HepG2 (cell line): ENCODE data around the gene UVSSA. TPM values are rescaled to one million over a fixed set of nuclear protein-coding genes. Genes with fewer than 3 reads are reported as not detected.
A peak's percentile ranks its signal among the peaks of the same experiment; 100 is the strongest.

Experiments used
- ATAC-seq: fragments of 200-7000 bp; cut with Tn5 transposase; 3 replicates; pipeline ENCODE4 v1.9.1; 2020; ENCODE audit warnings: mild to moderate bottlenecking, moderate library complexity
- BruUV-seq: library from RNA; stranded (reverse); fragments of 400-500 nt; replicated peaks from 2 replicates; lab custom pipeline; 2021; lab: Mats Ljungman, UMichigan
- CTCF ChIA-PET: fragments of 300-600 bp; formaldehyde crosslinking; extraction: SDS; loops from one replicate; lab custom pipeline; 2021; ENCODE audit warnings: low total read pairs, inconsistent platforms, low intra/inter-chr PET ratio; lab: Yijun Ruan, JAX
- POLR2A ChIA-PET: fragments of 350-600 bp; sonication (Branson Sonifier 250); formaldehyde crosslinking; loops from one replicate; lab custom pipeline; 2020; ENCODE audit warnings: antibody characterized with exemption, inconsistent platforms; lab: Yijun Ruan, JAX
- DNase-seq: peaks from one replicate; pipeline ENCODE4 v3.0.0-alpha.2; 2015; ENCODE audit warnings: low spot score
- FAIRE-seq: peaks from 3 replicates; lab custom pipeline; 2011; peaks lifted over from hg19 to GRCh38; lab: Jason Lieb, UNC
- H2AFZ ChIP-seq: one replicate; pipeline ENCODE4 v1.6.1; 2011; ENCODE audit warnings: low read length, inconsistent platforms
- H3K27ac ChIP-seq: fragments of 300-600 bp; 3 replicates; pipeline ENCODE4 v1.8.0; 2011; ENCODE audit warnings: mixed run types, mild to moderate bottlenecking, mixed read lengths, low read length, inconsistent platforms; ENCODE audit not compliant: insufficient read depth; ENCODE audit errors: extremely low read length
- H3K27me3 ChIP-seq, 2 experiments: fragments of 200-600 bp in 1 of 2; 2 replicates in 1 of 2; 3 replicates in 1 of 2; pipeline versions ENCODE4 v1.6.0 to v1.8.0; 2011; ENCODE audit warnings: low read length in 2 of 2, mild to moderate bottlenecking in 2 of 2, moderate library complexity in 2 of 2, inconsistent platforms in 1 of 2; ENCODE audit not compliant: insufficient read depth in 2 of 2, control insufficient read depth in 1 of 2
- H3K36me3 ChIP-seq, 2 experiments: fragments of 200-600 bp in 1 of 2; replicated peaks in 1 of 2; 2 replicates in 1 of 2; 3 replicates in 1 of 2; pipeline versions ENCODE4 v1.5.1 to v1.8.0; 2011; ENCODE audit warnings: low read length in 2 of 2, inconsistent platforms in 1 of 2; ENCODE audit not compliant: insufficient read depth in 2 of 2, control insufficient read depth in 1 of 2
- H3K4me1 ChIP-seq: 2 replicates; pipeline ENCODE4 v1.5.1; 2012; ENCODE audit warnings: low read length, inconsistent platforms; ENCODE audit not compliant: insufficient read depth
- H3K4me2 ChIP-seq: 2 replicates; pipeline ENCODE4 v1.6.0; 2011; ENCODE audit warnings: low read depth, low read length, inconsistent platforms
- H3K4me3 ChIP-seq, 3 experiments: fragments of 200-600 bp in 1 of 3; sonication (generic), shearing (Covaris generic) in 1 of 3; replicated peaks in 1 of 3; 2 replicates each; pipeline ENCODE4 v1.5.1; 2011 to 2016; ENCODE audit warnings: low read length in 3 of 3, inconsistent platforms in 2 of 3, low read depth in 2 of 3, mild to moderate bottlenecking in 2 of 3, control low read depth in 1 of 3, mixed read lengths in 1 of 3; ENCODE audit not compliant: insufficient read depth in 1 of 3
- H3K79me2 ChIP-seq: one replicate; pipeline ENCODE4 v1.6.1; 2011; ENCODE audit warnings: low read length, inconsistent platforms; ENCODE audit not compliant: insufficient read depth
- H3K9ac ChIP-seq: 2 replicates; pipeline ENCODE4 v1.6.0; 2011; ENCODE audit warnings: mild to moderate bottlenecking, low read depth, low read length, inconsistent platforms; ENCODE audit not compliant: insufficient read depth
- H3K9me3 ChIP-seq: 2 replicates; pipeline ENCODE4 v1.5.1; 2012; ENCODE audit warnings: mild to moderate bottlenecking, low read length
- H4K20me1 ChIP-seq: 2 replicates; pipeline ENCODE4 v1.6.0; 2011; ENCODE audit warnings: inconsistent platforms, mild to moderate bottlenecking, low read length, moderate library complexity; ENCODE audit not compliant: insufficient read depth
- CBX2 ChIP-seq, 2 experiments: fragments of 200-600 bp in 1 of 2; sonication (generic); formaldehyde crosslinking in 1 of 2; IDR thresholded peaks; 2 replicates each; pipeline versions ENCODE4 v1.7.0 to v1.8.1; 2018 to 2022; ENCODE audit warnings: low read depth in 2 of 2, low read length in 1 of 2, mild to moderate bottlenecking in 1 of 2, missing genetic modification reagents in 1 of 2
- DNMT1 ChIP-seq: sonication (generic); formaldehyde crosslinking; IDR thresholded peaks from 2 replicates; pipeline ENCODE4 v1.5.1; 2020; ENCODE audit warnings: mild to moderate bottlenecking, missing genetic modification reagents
- FOSL2 ChIP-seq: sonication (generic); formaldehyde crosslinking; IDR thresholded peaks from 2 replicates; pipeline ENCODE4 v1.4.0; 2020; ENCODE audit warnings: missing genetic modification reagents
- HCFC1 ChIP-seq: fragments of 150-350 bp; IDR thresholded peaks from 2 replicates; pipeline ENCODE4 v1.6.1; 2014; ENCODE audit warnings: low read depth, low read length
- PAF1 ChIP-seq: IDR thresholded peaks from 2 replicates; pipeline ENCODE4 v1.6.1; 2016; ENCODE audit warnings: missing genetic modification reagents, missing compliant biosample characterization
- RXRB ChIP-seq: IDR thresholded peaks from 2 replicates; pipeline ENCODE4 v1.6.1; 2016; ENCODE audit warnings: borderline replicate concordance, missing genetic modification reagents, missing compliant biosample characterization
- ZNF251 ChIP-seq: sonication (generic); formaldehyde crosslinking; IDR thresholded peaks from 2 replicates; pipeline ENCODE4 v1.9.0; 2021; ENCODE audit warnings: mild to moderate bottlenecking, missing genetic modification reagents
- ZNF263 ChIP-seq: sonication (generic); formaldehyde crosslinking; IDR thresholded peaks from 2 replicates; pipeline ENCODE4 v1.4.0; 2020; ENCODE audit warnings: missing genetic modification reagents
- ZNF703 ChIP-seq: sonication (generic); formaldehyde crosslinking; IDR thresholded peaks from 2 replicates; pipeline ENCODE4 v1.5.1; 2020; ENCODE audit warnings: missing genetic modification reagents, mild to moderate bottlenecking, moderate library complexity, borderline replicate concordance
- WGBS: methylation state at CpG from one replicate; pipeline ENCODE4 v1.1.6; 2017; ENCODE audit warnings: low lambda C conversion rate; 5-methylcytosine and 5-hydroxymethylcytosine counted together
- in situ Hi-C: cut with HindIII; loops from 2 replicates; pipeline ENCODE4 v1.10.0; 2017; ENCODE audit warnings: low pct_unique_long_range_greater_than_20kb; ENCODE audit not compliant: extremely low pct_ligation_motif_present
- intact Hi-C: fragments of 100-400 bp; cut with micrococcal nuclease; formaldehyde crosslinking; loops from one replicate; pipeline ENCODE4 v1.10.0; 2022; ENCODE audit not compliant: unreplicated experiment
- polyA plus RNA-seq, 8 experiments: library from polyadenylated mRNA; depleted of rRNA in 3 of 8; stranded (reverse) in 7 of 8; unstranded in 1 of 8; fragments of >200 nt; fragmentation: Illumina TruSeq in 4 of 8; extraction: Trizol in 4 of 8; gene quantifications; 2 replicates each; pipeline versions ENCODE4 v1.2.1 to v1.2.3, GENCODE V29; 2011 to 2016; ENCODE audit warnings: low read depth in 4 of 8, missing spikeins in 1 of 8, mixed read lengths in 1 of 8; ENCODE audit not compliant: insufficient read depth in 1 of 8
- total RNA-seq, 5 experiments: library from RNA; depleted of rRNA; stranded (reverse); fragments of >200 nt; fragmentation: Illumina TruSeq; extraction: Trizol; gene quantifications; 2 replicates each; pipeline ENCODE4 v1.2.3, GENCODE V29; 2016; ENCODE audit warnings: low read depth in 1 of 5
- TF ChIP-seq, protein P1 (sequence below): sonication (generic); formaldehyde crosslinking; IDR thresholded peaks from 2 replicates; pipeline ENCODE4; 2020; ENCODE audit warnings: missing genetic modification reagents, mild to moderate bottlenecking, borderline replicate concordance
- TF ChIP-seq, protein P2 (sequence below): sonication (generic); formaldehyde crosslinking; IDR thresholded peaks from 2 replicates; pipeline ENCODE4 v1.5.0; 2020; ENCODE audit warnings: missing genetic modification reagents

Gene UVSSA
- total and polyA plus RNA-seq, 2 of the 13 experiments (the other 11 are each of a cell fraction or from before 2014, with no cell fraction given) = 4.6 to 8.4 TPM

DNA sequence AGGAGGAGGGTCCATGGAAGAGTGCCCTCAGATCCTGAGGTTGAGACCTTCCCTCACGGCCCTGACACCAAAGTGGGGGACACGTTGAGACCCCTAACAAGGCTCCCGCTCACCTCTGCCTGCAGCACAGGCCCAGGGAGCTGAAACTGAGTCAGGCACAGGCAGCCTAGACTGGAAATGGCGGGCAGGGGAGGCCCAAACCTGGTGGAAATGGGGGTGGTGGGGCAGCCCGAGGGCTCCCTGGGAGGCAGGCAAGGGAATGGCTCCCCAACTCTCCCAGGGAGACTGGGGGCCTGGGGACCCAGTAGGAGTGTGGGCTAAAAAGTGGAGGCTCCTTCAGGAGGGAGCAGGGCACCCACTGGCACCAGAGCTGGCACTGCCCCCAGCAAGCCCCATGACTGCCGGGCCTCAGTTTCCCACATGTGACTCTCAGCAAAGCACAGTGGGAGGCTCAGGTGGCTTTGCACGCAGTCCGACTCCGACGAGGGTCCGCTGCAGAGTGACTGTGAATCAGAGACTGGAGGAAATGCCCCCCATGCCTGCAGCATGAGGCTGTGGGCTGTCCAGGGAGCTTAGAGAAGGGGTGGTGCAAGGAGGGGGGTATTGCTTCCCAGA, 53.3 kb downstream of the UVSSA start (continued):
- TF ChIP-seq ZNF703 (CRISPR knock-in tag) = no peak
- TF ChIP-seq, protein P1, sequence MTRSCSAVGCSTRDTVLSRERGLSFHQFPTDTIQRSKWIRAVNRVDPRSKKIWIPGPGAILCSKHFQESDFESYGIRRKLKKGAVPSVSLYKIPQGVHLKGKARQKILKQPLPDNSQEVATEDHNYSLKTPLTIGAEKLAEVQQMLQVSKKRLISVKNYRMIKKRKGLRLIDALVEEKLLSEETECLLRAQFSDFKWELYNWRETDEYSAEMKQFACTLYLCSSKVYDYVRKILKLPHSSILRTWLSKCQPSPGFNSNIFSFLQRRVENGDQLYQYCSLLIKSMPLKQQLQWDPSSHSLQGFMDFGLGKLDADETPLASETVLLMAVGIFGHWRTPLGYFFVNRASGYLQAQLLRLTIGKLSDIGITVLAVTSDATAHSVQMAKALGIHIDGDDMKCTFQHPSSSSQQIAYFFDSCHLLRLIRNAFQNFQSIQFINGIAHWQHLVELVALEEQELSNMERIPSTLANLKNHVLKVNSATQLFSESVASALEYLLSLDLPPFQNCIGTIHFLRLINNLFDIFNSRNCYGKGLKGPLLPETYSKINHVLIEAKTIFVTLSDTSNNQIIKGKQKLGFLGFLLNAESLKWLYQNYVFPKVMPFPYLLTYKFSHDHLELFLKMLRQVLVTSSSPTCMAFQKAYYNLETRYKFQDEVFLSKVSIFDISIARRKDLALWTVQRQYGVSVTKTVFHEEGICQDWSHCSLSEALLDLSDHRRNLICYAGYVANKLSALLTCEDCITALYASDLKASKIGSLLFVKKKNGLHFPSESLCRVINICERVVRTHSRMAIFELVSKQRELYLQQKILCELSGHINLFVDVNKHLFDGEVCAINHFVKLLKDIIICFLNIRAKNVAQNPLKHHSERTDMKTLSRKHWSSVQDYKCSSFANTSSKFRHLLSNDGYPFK (CRISPR knock-in tag) = no peak
- TF ChIP-seq PAF1 (CRISPR knock-in tag) = no peak

DNA sequence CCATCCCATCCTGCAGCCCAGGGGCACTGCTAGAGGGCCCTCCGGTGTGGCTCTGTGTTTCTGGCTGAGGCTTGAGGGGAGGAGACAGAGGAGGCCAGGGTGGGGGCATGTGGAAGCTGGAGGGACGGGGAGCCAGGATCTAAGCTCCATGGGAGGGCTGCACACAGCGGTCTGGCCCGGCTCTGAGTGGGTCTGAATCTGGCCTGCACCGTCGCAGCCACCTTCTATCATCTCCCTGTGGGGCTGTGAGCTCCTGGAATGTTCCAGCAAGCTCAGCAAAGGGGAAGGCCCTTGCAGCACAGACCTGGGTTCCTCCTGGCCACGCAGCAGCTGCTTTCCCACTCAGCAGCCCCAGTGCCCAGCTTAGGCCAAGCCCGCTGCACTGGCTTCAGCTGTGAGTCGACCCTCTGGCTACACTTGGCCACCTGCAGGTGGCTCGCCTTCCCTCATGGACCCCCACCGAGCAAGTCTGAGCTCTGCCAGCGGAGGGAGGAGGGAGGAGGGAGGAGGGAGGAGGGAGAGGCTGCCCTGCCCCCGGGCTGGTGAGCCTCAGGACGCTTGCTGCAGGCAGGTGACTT, 53.9 kb downstream of the UVSSA start:
- intact Hi-C loops = no loop called here
- POLR2A ChIA-PET = no interaction called here
- peak; percentile 42 for ATAC-seq

More for the DNA sequence above, 53.9 kb downstream of the UVSSA start:
- no peak overlapping the region for H3K9ac ChIP-seq
- no peaks in the 10 kb centered on the region for H3K9me3 ChIP-seq
- no peak overlapping the region for H3K4me3 ChIP-seq
- 7% methylated on average over 3 of the region's 14 CpGs for WGBS
- peaks cover 2 to 27% of the 10 kb centered on the region in 2 experiments for H3K27me3 ChIP-seq
- no peaks in the 10 kb centered on the region for H4K20me1 ChIP-seq
- DNase-seq = no peak
- in situ Hi-C loops = no loop called here
- H2AFZ ChIP-seq = no peak overlapping the region
- BruUV-seq = no TSS peak
- CTCF ChIA-PET = no interaction called here
- H3K4me2 ChIP-seq = no peak overlapping the region
- FAIRE-seq = no peak
- no peak overlapping the region for H3K27ac ChIP-seq
- H3K36me3 ChIP-seq = no peaks in the 10 kb centered on the region
- no peaks in the 10 kb centered on the region for H3K4me1 ChIP-seq
- peak; percentile 70; the same call in 1 of the 2 replicates for TF ChIP-seq ZNF263 (CRISPR knock-in tag)
- no peak for TF ChIP-seq CBX2 (IDR thresholded peaks at IDR 0.05; ENCODE audit: low read depth, low read length)
- no peak for TF ChIP-seq CBX2 (CRISPR knock-in tag; IDR thresholded peaks at IDR 0.05; ENCODE audit: low read depth)
- TF ChIP-seq ZNF251 = no peak
- TF ChIP-seq FOSL2 (CRISPR knock-in tag) = no peak
- no peak for TF ChIP-seq DNMT1 (CRISPR knock-in tag)
- TF ChIP-seq, protein P2, sequence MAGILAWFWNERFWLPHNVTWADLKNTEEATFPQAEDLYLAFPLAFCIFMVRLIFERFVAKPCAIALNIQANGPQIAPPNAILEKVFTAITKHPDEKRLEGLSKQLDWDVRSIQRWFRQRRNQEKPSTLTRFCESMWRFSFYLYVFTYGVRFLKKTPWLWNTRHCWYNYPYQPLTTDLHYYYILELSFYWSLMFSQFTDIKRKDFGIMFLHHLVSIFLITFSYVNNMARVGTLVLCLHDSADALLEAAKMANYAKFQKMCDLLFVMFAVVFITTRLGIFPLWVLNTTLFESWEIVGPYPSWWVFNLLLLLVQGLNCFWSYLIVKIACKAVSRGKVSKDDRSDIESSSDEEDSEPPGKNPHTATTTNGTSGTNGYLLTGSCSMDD (CRISPR knock-in tag) = no peak
- TF ChIP-seq RXRB (CRISPR knock-in tag) = no peak
- no peak for TF ChIP-seq HCFC1
- H3K79me2 ChIP-seq = no peaks in the 10 kb centered on the region
